GM21717 (cell line): ENCODE data around the gene SELENOV.

Experiments
- ATAC-seq: cut with Tn5 transposase; IDR thresholded peaks from one replicate; pipeline ENCODE4 v1.9.1; 2021; ENCODE audit warnings: mild to moderate bottlenecking, moderate library complexity; ENCODE audit not compliant: unreplicated experiment

Gene SELENOV

GRCh38 chr19:39555883-39556282, 40.9 kb downstream of the SELENOV start:
- no peak for ATAC-seq

DNA sequence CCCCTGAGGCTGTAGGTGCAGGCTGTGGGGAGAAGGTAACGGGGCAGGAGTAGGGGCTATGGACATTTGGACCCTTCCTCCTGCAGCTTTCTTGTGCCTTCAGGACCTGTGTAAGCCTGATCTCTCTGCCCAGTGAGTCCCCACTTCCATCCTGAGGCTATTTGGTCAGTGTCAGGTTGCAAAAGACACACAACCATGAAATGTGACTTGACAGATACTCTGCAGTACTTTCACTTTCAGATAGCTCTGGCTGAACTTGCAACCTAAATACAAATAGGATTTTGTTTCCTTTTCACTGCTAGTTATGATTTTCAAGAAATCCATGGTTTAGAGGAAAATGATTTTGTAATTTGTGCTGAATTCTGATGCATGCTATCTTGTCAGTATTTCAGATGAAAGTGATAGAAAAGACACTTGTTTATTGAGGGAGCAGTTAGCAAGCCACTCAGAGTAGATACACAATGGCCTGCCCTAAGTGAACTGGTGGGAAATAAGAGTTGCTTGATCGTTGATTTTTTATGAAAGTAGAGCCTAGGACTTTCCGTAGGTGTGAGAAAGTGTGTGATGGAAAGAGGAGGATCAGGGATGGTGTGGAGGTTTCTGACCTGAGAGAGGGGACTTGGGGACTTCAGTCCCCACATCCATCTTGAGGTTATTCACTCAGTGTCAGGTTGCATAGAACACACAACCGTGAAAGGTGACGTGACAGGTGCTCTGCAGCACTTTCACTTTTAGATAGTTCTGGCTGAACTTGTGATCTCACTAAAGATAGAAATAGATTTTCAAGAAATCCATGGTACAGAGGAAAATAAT, 43.1 kb downstream of the SELENOV start:
- ATAC-seq = no peak

GRCh38 chr19:39558624-39559117, 43.7 kb downstream of the SELENOV start:
- ATAC-seq = no peak

DNA sequence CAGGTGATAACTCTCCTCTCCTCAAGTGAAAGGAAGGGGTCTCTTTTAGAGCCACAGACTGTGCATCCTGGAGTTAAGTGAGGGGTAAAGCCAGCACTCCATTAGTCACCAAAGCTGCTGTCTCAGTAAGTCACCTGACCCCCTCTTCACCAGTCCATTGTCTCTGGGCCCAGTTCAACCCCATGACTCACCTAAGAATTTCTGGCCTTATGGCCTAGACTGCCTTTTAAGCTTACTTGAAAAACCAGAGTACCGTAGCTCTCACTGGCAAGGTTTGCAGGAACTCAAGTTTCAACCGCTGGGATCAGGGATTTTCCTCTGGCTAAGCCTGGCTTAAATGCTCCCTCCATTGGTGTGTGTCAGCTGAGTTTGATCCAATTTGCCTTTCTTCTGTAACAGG, 48.5 kb downstream of the SELENOV start:
- ATAC-seq = no peak

- no peak for ATAC-seq
Measured at GRCh38 chr19:39566064-39566463, 51.1 kb downstream of the SELENOV start.

- ATAC-seq = no peak
Measured at GRCh38 chr19:39568604-39569003, 53.7 kb downstream of the SELENOV start.
